Subcutaneous abdominal adipose tissue (tissue), 5 donors: Measurements from ENCODE around the gene CPLANE2.
"Not testable (repeated sequence)": the region's sequence is repeated elsewhere in the genome, so short reads cannot be mapped to it uniquely, and the experiment has no call there.

ENCODE experiments used
- H3K27ac ChIP-seq: one replicate; pipeline ENCODE4 v1.7.0; 2013; ENCODE audit warnings: low read depth, mild to moderate bottlenecking, inconsistent platforms, low read length, moderate library complexity
- H3K27me3 ChIP-seq, 5 donors: one replicate each; pipeline ENCODE4 v1.7.0; 2013; ENCODE audit warnings: low read length in 5 of 5, inconsistent platforms in 1 of 5; ENCODE audit not compliant: control insufficient read depth in 5 of 5, insufficient read depth in 4 of 5
- H3K36me3 ChIP-seq, 5 donors: one replicate each; pipeline ENCODE4 v1.7.0; 2013; ENCODE audit warnings: low read length in 5 of 5; ENCODE audit not compliant: control insufficient read depth in 5 of 5, insufficient read depth in 5 of 5
- H3K4me1 ChIP-seq, 5 donors: one replicate each; pipeline ENCODE4 v1.7.0; 2013; ENCODE audit warnings: low read length in 5 of 5, mild to moderate bottlenecking in 3 of 5, moderate library complexity in 1 of 5; ENCODE audit not compliant: control insufficient read depth in 5 of 5, insufficient read depth in 5 of 5
- H3K4me3 ChIP-seq, 5 donors: one replicate each; pipeline ENCODE4 v1.7.0; 2013; ENCODE audit warnings: low read length in 5 of 5, low read depth in 1 of 5
- H3K9ac ChIP-seq, 5 donors: one replicate each; pipeline ENCODE4 v1.7.0; 2013; ENCODE audit warnings: low read length in 5 of 5, mild to moderate bottlenecking in 4 of 5, moderate library complexity in 3 of 5
- H3K9me3 ChIP-seq, 5 donors: one replicate each; pipeline ENCODE4 v1.7.0; 2013; ENCODE audit warnings: low read length in 5 of 5; ENCODE audit not compliant: control insufficient read depth in 5 of 5
- donor health status: healthy.
- donor health status: healthy.
- donor health status: healthy.
- donor health status: healthy.
- donor health status: healthy.

Gene CPLANE2

GRCh38 chr1:16196139-16196538 is 40.8 kb downstream of the CPLANE2 start:
- not testable (repeated sequence) for H3K9me3 ChIP-seq, H3K4me3 ChIP-seq, H3K4me1 ChIP-seq, H3K27me3 ChIP-seq, H3K27ac ChIP-seq, H3K9ac ChIP-seq
- H3K36me3 ChIP-seq, result peaks cover 0 to 13% (median 0%) of the 10 kb centered on the region in 5 donors

DNA sequence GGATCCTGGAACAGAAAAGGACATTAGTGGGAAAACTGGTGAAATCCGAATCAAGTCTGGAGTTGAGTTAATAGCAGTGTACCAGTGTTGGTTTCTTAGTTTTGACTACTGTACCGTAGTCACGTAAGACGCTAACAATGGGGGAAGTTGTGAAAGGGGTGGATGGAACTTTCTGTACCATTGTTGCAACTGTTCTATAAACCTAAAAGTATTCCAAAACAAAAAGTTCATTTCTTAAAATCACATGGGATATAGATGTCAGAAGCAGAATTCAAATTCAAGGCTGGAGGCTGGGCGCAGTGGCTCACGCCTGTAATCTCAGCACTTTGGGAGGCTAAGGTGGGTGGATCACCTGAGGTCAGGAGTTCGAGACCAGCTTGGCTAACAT is 41.5 kb downstream of the CPLANE2 start:
- Histone ChIP-seq H3K9me3 (no peaks in the 10 kb centered on the region), H3K27me3 (no peaks in the 10 kb centered on the region), H3K4me1 (peaks cover 0 to 5% (median 5%) of the 10 kb centered on the region in 5 donors), H3K27ac (no peak overlapping the region), H3K9ac (no peak overlapping the region), H3K36me3 (peaks cover 0 to 13% (median 0%) of the 10 kb centered on the region in 5 donors), H3K4me3 (no peak overlapping the region)

DNA sequence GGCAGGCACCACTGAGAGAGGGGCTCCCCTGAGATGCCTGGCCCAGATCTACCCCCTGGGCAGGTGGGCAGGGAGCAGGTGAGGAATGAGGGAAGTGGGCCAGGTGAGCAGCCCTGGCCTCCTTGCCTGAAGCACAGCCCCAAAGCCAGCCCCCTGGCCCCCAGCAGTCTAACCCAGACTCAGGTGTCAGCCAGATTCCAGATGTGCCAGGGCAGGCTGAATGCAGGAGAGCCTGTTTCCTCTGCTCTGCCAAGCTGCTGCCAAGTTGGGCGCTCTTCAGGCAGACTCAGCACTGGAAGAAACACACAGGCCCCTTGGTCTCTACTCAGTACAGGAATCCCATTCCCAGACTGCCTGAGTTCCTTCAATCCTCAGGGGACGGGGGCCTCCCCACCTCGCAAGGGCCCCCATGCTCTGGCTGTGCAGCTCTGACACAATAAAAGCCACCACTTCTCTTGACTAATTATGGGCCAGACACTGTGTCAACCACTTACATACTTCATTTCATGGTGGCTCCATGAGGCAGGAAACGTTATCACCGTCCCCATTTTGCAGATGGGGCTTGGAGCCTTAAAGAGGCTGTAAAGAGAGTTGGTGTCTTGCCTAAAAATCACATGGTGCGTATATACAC is 45.0 kb downstream of the CPLANE2 start:
- no peaks in the 10 kb centered on the region for H3K9me3 ChIP-seq
- peaks cover 0 to 2% (median 0%) of the 10 kb centered on the region in 5 donors for H3K27me3 ChIP-seq
- H3K4me1 ChIP-seq, result peaks cover 4 to 24% (median 17%) of the 10 kb centered on the region in 5 donors
- no peak overlapping the region for H3K4me3 ChIP-seq
- no peak overlapping the region for H3K27ac ChIP-seq
- no peaks in the 10 kb centered on the region for H3K36me3 ChIP-seq
- no peak overlapping the region for H3K9ac ChIP-seq

DNA sequence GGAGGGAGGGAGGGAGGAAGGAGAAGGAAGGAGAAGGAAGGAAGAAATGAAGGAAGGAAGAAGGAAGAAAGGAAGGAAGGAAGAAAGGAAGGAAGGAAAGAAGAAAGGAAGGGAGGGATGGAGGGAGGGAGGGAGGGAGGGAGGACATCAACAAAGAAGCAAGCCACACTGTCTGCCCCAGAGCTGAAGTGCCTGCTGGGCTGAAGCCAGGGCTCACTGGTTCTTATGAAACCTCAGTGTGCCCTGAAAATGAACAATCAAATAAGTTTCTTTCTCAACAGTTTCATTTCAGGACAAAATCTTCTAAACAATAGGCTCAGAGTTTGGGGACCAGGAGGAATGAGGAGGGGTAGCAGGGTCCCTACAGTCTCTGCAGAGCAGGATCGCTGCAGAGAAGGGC is 45.7 kb downstream of the CPLANE2 start:
- peaks cover 0 to 2% (median 0%) of the 10 kb centered on the region in 5 donors for H3K27me3 ChIP-seq
- no peak overlapping the region for H3K27ac ChIP-seq
- no peak overlapping the region for H3K4me3 ChIP-seq
- peaks cover 4 to 24% (median 17%) of the 10 kb centered on the region in 5 donors for H3K4me1 ChIP-seq
- H3K9ac ChIP-seq, result no peak overlapping the region
- H3K9me3 ChIP-seq, result no peaks in the 10 kb centered on the region
- no peaks in the 10 kb centered on the region for H3K36me3 ChIP-seq

DNA sequence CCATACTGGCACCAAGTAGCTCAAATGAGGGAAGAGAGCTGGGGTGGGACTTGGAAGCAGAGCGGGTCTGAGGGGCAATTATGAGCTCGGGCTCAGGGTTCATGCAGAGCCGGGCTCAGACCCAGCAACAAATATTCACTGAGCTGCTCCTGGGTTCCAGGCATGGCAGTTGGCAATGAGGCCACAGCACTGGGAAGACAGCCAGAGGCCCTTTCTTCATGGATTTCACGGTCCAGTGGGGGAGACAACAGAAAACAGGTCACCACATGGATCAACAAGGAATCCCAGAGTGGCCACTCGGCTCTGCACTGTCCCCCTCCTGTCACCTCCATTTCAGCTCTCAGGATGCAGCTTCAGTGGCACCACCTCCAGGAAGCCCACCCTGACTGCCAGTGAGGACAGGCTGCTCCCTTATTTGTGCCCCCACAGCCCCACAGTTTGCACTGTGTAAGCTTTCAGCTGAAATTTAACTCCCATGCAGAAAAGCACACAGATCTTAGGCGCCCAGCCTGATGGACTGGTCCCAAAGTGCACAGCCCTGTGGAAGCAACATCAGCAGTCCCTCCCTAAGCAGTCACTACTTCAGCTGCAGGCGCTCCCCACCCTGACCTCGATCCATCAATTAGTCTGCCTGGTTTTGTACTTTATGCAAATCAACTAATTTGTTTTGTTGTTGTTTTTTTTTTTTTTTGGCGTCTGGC is 46.9 kb downstream of the CPLANE2 start:
- H3K4me3 ChIP-seq, result no peak overlapping the region
- no peak overlapping the region for H3K9ac ChIP-seq
- H3K27ac ChIP-seq, result no peak overlapping the region
- H3K27me3 ChIP-seq, result peaks cover 0 to 2% (median 0%) of the 10 kb centered on the region in 5 donors
- no peaks in the 10 kb centered on the region for H3K9me3 ChIP-seq
- H3K36me3 ChIP-seq, result no peaks in the 10 kb centered on the region
- peaks cover 4 to 24% (median 17%) of the 10 kb centered on the region in 5 donors for H3K4me1 ChIP-seq

DNA sequence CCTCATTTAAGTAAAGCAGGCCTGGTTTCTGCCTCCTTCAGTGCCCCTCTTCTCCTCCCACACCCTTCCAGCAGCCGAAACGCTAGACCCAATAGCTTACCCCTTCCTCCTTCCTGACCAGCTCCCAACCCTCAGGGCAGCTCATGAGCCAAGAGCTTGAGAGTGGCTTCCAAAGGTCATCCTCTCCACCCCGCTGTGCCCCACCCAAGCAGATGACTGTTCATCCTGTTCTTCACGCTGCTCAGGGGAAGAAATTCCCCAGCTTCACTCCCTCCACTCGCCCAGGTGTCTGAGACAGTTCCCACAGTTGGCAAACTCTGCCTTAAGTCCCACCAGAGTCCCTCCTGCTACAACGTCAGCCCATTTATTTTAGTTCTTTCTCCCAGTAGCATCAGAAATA is 48.0 kb downstream of the CPLANE2 start:
- Histone ChIP-seq H3K27me3 (peaks cover 0 to 2% (median 0%) of the 10 kb centered on the region in 5 donors), H3K27ac (no peak overlapping the region), H3K4me1 (peaks cover 6 to 29% (median 17%) of the 10 kb centered on the region in 5 donors), H3K36me3 (no peaks in the 10 kb centered on the region), H3K9ac (no peak overlapping the region), H3K4me3 (no peak overlapping the region), H3K9me3 (no peaks in the 10 kb centered on the region)

DNA sequence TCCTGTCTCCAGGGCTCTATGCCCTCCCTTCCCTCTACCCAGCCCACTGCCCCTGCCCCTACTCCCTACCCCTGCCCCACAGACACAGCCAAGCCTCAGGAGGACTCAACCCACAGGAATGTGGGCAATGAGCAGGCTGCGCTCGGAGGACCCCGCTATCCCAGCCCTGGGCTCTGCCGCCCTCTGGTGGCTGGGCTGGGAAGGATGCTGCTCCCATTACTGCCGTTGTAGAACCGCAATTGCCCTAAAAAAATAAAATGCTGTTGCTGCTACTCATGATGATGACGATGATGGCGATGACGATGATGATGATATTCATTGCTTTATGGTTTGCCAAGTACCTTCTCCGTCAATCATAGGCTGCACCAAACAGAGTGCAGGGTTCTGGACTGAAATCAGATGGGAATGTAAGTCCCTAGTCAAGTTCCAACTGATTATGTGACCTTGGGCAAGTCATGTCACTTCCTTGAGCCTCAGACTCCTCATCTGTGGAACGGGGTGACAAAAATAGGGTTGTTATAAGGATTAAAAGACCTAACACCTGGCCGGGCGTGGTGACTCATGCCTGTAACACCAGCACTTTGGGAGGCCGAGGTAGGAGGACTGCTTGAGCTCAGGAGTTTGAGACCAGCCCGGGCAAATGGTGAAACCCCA is 49.1 kb downstream of the CPLANE2 start:
- Histone ChIP-seq H3K36me3 (no peaks in the 10 kb centered on the region), H3K9me3 (no peaks in the 10 kb centered on the region), H3K4me3 (no peak overlapping the region), H3K27ac (no peak overlapping the region), H3K27me3 (peaks cover 0 to 2% (median 0%) of the 10 kb centered on the region in 5 donors), H3K9ac (no peak overlapping the region), H3K4me1 (peaks cover 6 to 38% (median 26%) of the 10 kb centered on the region in 5 donors)

GRCh38 chr1:16186655-16187235 is 50.2 kb downstream of the CPLANE2 start:
- Histone ChIP-seq H3K4me3 (no peak overlapping the region), H3K4me1 (peaks cover 11 to 48% (median 36%) of the 10 kb centered on the region in 5 donors), H3K27me3 (peaks cover 0 to 2% (median 0%) of the 10 kb centered on the region in 5 donors), H3K27ac (no peak overlapping the region), H3K9me3 (no peaks in the 10 kb centered on the region), H3K36me3 (no peaks in the 10 kb centered on the region), H3K9ac (no peak overlapping the region)

- H3K4me3 ChIP-seq, result no peak overlapping the region
- H3K27ac ChIP-seq, result no peak overlapping the region
- H3K36me3 ChIP-seq, result no peaks in the 10 kb centered on the region
- H3K9ac ChIP-seq, result no peak overlapping the region
- H3K27me3 ChIP-seq, result peaks cover 0 to 2% (median 0%) of the 10 kb centered on the region in 5 donors
- H3K4me1 ChIP-seq, result peaks cover 16 to 52% (median 44%) of the 10 kb centered on the region in 5 donors
- no peaks in the 10 kb centered on the region for H3K9me3 ChIP-seq
Measured at GRCh38 chr1:16184557-16185303, 52.3 kb downstream of the CPLANE2 start.
